ENCODE results near the gene ECI1. TPM values are rescaled to one million over a fixed set of nuclear protein-coding genes. Genes with fewer than 3 reads are reported as not detected.

Gene ECI1
- total RNA-seq, 1 experiment from 2014 or later = 71.7 TPM

GRCh38 chr16:2271848-2272461 is 20.6 kb upstream of the ECI1 start:
- Histone ChIP-seq H3K9ac (ENCODE audit: low read length) (no peak overlapping the region), H3K9me2 (replicated peaks; ENCODE audit: low read length) (no peaks in the 10 kb centered on the region), H3K4me1 (ENCODE audit: insufficient read depth, low read length) (peaks cover 7% of the 10 kb centered on the region; the same call in 1 of the 2 replicates), H3F3A (ENCODE audit: low read length, unreplicated experiment) (no peaks in the 10 kb centered on the region), H3K79me2 (ENCODE audit: low read length) (peaks cover 29% of the 10 kb centered on the region), H3K9me3 (ENCODE audit: low read length) (no peaks in the 10 kb centered on the region), H3K27ac (ENCODE audit: low read length) (no peak overlapping the region), H3K4me2 (ENCODE audit: low read length) (no peak overlapping the region), H3K27me3 (ENCODE audit: low read length) (no peaks in the 10 kb centered on the region), H3K4me3 (ENCODE audit: low read length) (no peak overlapping the region), H4K20me1 (ENCODE audit: low read length) (no peaks in the 10 kb centered on the region), H2AFZ (ENCODE audit: low read length) (no peak overlapping the region), H3K36me3 (ENCODE audit: low read depth, low read length) (no peaks in the 10 kb centered on the region)
- no TSS peak for BruUV-seq (replicated peaks)
- intact Hi-C loops (cut with micrococcal nuclease) = no loop called here
- CTCF ChIA-PET = no interaction called here
- ATAC-seq (no peak), DNase-seq (no peak)
- no peak for TF ChIP-seq EZH2phosphoT487 (IDR thresholded peaks at IDR 0.05; ENCODE audit: borderline replicate concordance, low read length)
- no peak for TF ChIP-seq EZH2 (IDR thresholded peaks at IDR 0.05; ENCODE audit: low read length, unreplicated experiment)
- no peak for TF ChIP-seq CTCF (conservative IDR thresholded peaks at IDR 0.05; ENCODE audit: low read depth, low read length)
- POLR2A ChIA-PET (ENCODE audit: unreplicated experiment) = no interaction called here

GRCh38 chr16:2270588-2271470 is 19.4 kb upstream of the ECI1 start:
- H3K27me3 ChIP-seq (ENCODE audit: low read length) = no peaks in the 10 kb centered on the region
- H3F3A ChIP-seq (ENCODE audit: low read length, unreplicated experiment) = no peaks in the 10 kb centered on the region
- peaks cover 10% of the 10 kb centered on the region for H3K4me1 ChIP-seq (ENCODE audit: insufficient read depth, low read length)
- H3K9ac ChIP-seq (ENCODE audit: low read length) = no peak overlapping the region
- no peaks in the 10 kb centered on the region for H3K9me2 ChIP-seq (replicated peaks; ENCODE audit: low read length)
- DNase-seq (no peak), ATAC-seq (no peak)
- POLR2A ChIA-PET (ENCODE audit: unreplicated experiment) = no interaction called here
- no peak overlapping the region for H2AFZ ChIP-seq (ENCODE audit: low read length)
- H3K27ac ChIP-seq (ENCODE audit: low read length) = no peak overlapping the region
- peaks cover 41% of the 10 kb centered on the region for H3K79me2 ChIP-seq (ENCODE audit: low read length)
- no TSS peak for BruUV-seq (replicated peaks)
- H3K36me3 ChIP-seq (ENCODE audit: low read depth, low read length) = peaks cover 1% of the 10 kb centered on the region; the same call in 1 of the 2 replicates
- H3K9me3 ChIP-seq (ENCODE audit: low read length) = no peaks in the 10 kb centered on the region
- no peak overlapping the region for H3K4me3 ChIP-seq (ENCODE audit: low read length)
- intact Hi-C loops (cut with micrococcal nuclease) = no loop called here
- no peak overlapping the region for H3K4me2 ChIP-seq (ENCODE audit: low read length)
- H4K20me1 ChIP-seq (ENCODE audit: low read length) = peaks cover 8% of the 10 kb centered on the region
- TF ChIP-seq EZH2phosphoT487 (IDR thresholded peaks at IDR 0.05; ENCODE audit: borderline replicate concordance, low read length) (no peak), EZH2 (IDR thresholded peaks at IDR 0.05; ENCODE audit: low read length, unreplicated experiment) (no peak), CTCF (conservative IDR thresholded peaks at IDR 0.05; ENCODE audit: low read depth, low read length) (no peak)
- CTCF ChIA-PET = no interaction called here

- BruUV-seq (replicated peaks) = no TSS peak
- Histone ChIP-seq H3K4me2 (ENCODE audit: low read length) (peak overlapping the region; percentile 93; the same call in 1 of the 2 replicates), H3K9me3 (ENCODE audit: low read length) (no peaks in the 10 kb centered on the region), H2AFZ (ENCODE audit: low read length) (no peak overlapping the region), H3K9me2 (replicated peaks; ENCODE audit: low read length) (no peaks in the 10 kb centered on the region), H3K79me2 (ENCODE audit: low read length) (peaks cover 48% of the 10 kb centered on the region), H3K9ac (ENCODE audit: low read length) (no peak overlapping the region), H3K27me3 (ENCODE audit: low read length) (no peaks in the 10 kb centered on the region), H4K20me1 (ENCODE audit: low read length) (peaks cover 16% of the 10 kb centered on the region), H3K4me1 (ENCODE audit: insufficient read depth, low read length) (peaks cover 13% of the 10 kb centered on the region), H3K27ac (ENCODE audit: low read length) (no peak overlapping the region), H3K4me3 (ENCODE audit: low read length) (no peak overlapping the region), H3F3A (ENCODE audit: low read length, unreplicated experiment) (no peaks in the 10 kb centered on the region), H3K36me3 (ENCODE audit: low read depth, low read length) (peaks cover 6% of the 10 kb centered on the region; the same call in 1 of the 2 replicates)
- ChIA-PET POLR2A (ENCODE audit: unreplicated experiment) (no interaction called here), CTCF (no interaction called here)
- TF ChIP-seq EZH2 (IDR thresholded peaks at IDR 0.05; ENCODE audit: low read length, unreplicated experiment) = no peak
- TF ChIP-seq EZH2phosphoT487 (IDR thresholded peaks at IDR 0.05; ENCODE audit: borderline replicate concordance, low read length) = no peak
- no peak for TF ChIP-seq CTCF (conservative IDR thresholded peaks at IDR 0.05; ENCODE audit: low read depth, low read length)
- ATAC-seq (no peak), DNase-seq (no peak)
- intact Hi-C loops (cut with micrococcal nuclease) = no loop called here
Observed at GRCh38 chr16:2270070-2270462, 18.7 kb upstream of the ECI1 start.
